HepG2 (cell line): ENCODE measurements around the gene PEX10. TPM values are rescaled to one million over a fixed set of nuclear protein-coding genes. Genes with fewer than 3 reads are reported as not detected.

Source experiments
- ATF7-NPFF ChIP-seq: sonication (generic); formaldehyde crosslinking; IDR thresholded peaks from 2 replicates; pipeline ENCODE4 v1.8.1; 2023; ENCODE audit warnings: mild to moderate bottlenecking, low read depth, missing genetic modification reagents, moderate library complexity
- CEBPG ChIP-seq: IDR thresholded peaks from 2 replicates; pipeline ENCODE4 v1.6.1; 2016
- ETV5 ChIP-seq: IDR thresholded peaks from 2 replicates; pipeline ENCODE4 v1.6.1; 2018; ENCODE audit warnings: missing biosample characterization, missing genetic modification reagents, inconsistent platforms, borderline replicate concordance
- FOXK2 ChIP-seq: fragments of 450-650 bp; IDR thresholded peaks from 2 replicates; pipeline ENCODE4 v1.6.1; 2016
- MBNL3 ChIP-seq: fragments of 250-450 bp; sonication (Bioruptor Pico); conservative IDR thresholded peaks from 2 replicates; pipeline ENCODE4 v1.8.0; 2022; ENCODE audit warnings: mild to moderate bottlenecking, inconsistent platforms
- SPEN ChIP-seq: sonication (generic); formaldehyde crosslinking; IDR thresholded peaks from 2 replicates; pipeline ENCODE4 v1.5.1; 2020; ENCODE audit warnings: low read depth, mild to moderate bottlenecking, missing genetic modification reagents
- TP53 ChIP-seq: sonication (generic); formaldehyde crosslinking; conservative IDR thresholded peaks from 2 replicates; pipeline ENCODE4 v1.4.0; 2020; ENCODE audit warnings: missing genetic modification reagents
- ZFY ChIP-seq: sonication (generic); formaldehyde crosslinking; IDR thresholded peaks from 2 replicates; pipeline ENCODE4 v1.4.0; 2020; ENCODE audit warnings: missing genetic modification reagents
- ZNF749 ChIP-seq: sonication (generic); formaldehyde crosslinking; IDR thresholded peaks from 2 replicates; pipeline ENCODE4 v1.8.0; 2022; ENCODE audit warnings: mild to moderate bottlenecking, missing genetic modification reagents, moderate library complexity, borderline replicate concordance
- ZNF782 ChIP-seq: sonication (generic); formaldehyde crosslinking; IDR thresholded peaks from 2 replicates; pipeline ENCODE4 v1.4.0; 2020; ENCODE audit warnings: missing genetic modification reagents, mild to moderate bottlenecking, borderline replicate concordance
- ZSCAN31 ChIP-seq: sonication (generic); formaldehyde crosslinking; IDR thresholded peaks from 2 replicates; pipeline ENCODE4 v1.5.0; 2020; ENCODE audit warnings: low read depth, mild to moderate bottlenecking, missing genetic modification reagents
- polyA plus RNA-seq, 8 experiments: library from polyadenylated mRNA; depleted of rRNA in 3 of 8; stranded (reverse) in 7 of 8; unstranded in 1 of 8; fragments of >200 nt; fragmentation: Illumina TruSeq in 4 of 8; extraction: Trizol in 4 of 8; gene quantifications; 2 replicates each; pipeline versions ENCODE4 v1.2.1 to v1.2.3, GENCODE V29; 2011 to 2016; ENCODE audit warnings: low read depth in 4 of 8, missing spikeins in 1 of 8, mixed read lengths in 1 of 8; ENCODE audit not compliant: insufficient read depth in 1 of 8
- total RNA-seq, 5 experiments: library from RNA; depleted of rRNA; stranded (reverse); fragments of >200 nt; fragmentation: Illumina TruSeq; extraction: Trizol; gene quantifications; 2 replicates each; pipeline ENCODE4 v1.2.3, GENCODE V29; 2016; ENCODE audit warnings: low read depth in 1 of 5
- TF ChIP-seq, protein P1 (sequence below): sonication (generic); formaldehyde crosslinking; IDR thresholded peaks from 2 replicates; pipeline ENCODE4 v1.4.0; 2020; ENCODE audit warnings: mild to moderate bottlenecking, missing genetic modification reagents
- TF ChIP-seq, protein P2 (sequence below): IDR thresholded peaks from 2 replicates; pipeline ENCODE4 v1.6.1; 2016; ENCODE audit warnings: mild to moderate bottlenecking
- TF ChIP-seq, protein P3 (sequence below): sonication (generic); formaldehyde crosslinking; IDR thresholded peaks from 2 replicates; pipeline ENCODE4 v1.4.0; 2020; ENCODE audit warnings: mild to moderate bottlenecking, missing genetic modification reagents, borderline replicate concordance
- TF ChIP-seq, protein P4 (sequence below), 2 experiments: sonication (generic) in 1 of 2; formaldehyde crosslinking in 1 of 2; IDR thresholded peaks; 2 replicates each; pipeline versions ENCODE4 v1.4.0 to v1.6.1; 2016 to 2020; ENCODE audit warnings: borderline replicate concordance in 1 of 2, low read depth in 1 of 2, mild to moderate bottlenecking in 1 of 2, missing genetic modification reagents in 1 of 2

Gene PEX10
- total and polyA plus RNA-seq, 2 of the 13 experiments (the other 11 are each of a cell fraction or from before 2014, with no cell fraction given): 16.1 to 39.6 TPM

DNA sequence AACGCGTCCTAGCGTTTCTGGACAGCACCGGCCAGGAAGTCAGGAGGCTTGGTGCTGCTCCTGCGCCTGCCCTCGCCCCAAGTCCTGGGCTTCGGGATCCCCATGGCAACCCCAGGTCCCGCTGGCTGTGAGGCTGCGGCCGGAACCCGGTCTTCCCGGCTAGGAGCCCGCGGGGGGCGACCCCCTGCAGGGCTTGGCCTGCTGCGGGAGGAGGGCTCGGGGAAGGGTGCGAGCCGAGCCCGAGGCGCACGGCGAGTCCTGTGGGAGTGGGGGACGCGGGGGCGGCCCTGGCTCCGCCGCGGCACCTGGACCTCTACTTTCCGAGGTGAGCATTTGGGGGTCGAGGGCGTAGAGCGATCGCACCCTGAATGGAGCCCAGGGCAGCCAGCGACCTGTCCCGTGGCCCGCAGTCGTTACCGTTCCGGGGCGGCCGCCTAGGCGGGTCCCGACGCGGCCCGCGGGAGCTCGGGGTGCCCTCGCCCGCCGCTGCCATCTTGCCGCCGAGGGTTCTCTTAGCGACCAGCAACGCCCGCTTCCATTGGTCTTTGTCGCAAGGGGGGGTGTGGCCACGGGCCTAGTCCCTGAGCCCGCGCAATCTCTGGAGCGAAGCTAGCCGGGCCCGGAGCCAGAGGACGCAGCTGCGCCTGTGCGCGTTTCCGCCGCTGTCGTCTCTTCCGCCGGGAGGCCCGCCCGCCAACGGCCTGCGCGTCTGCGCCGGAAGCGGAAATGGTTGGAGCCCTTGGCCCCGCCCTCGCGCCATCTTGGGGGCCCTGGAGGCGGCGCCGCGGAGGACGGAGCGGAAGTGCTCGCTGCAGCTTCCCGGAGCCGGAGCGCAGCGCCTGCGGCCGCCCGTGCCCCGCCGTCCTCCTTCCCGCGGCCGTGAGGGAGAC, 21.1 kb downstream of the PEX10 start, which contains the start of the genes MORN1 and RER1 (continued):
- TF ChIP-seq, protein P1, sequence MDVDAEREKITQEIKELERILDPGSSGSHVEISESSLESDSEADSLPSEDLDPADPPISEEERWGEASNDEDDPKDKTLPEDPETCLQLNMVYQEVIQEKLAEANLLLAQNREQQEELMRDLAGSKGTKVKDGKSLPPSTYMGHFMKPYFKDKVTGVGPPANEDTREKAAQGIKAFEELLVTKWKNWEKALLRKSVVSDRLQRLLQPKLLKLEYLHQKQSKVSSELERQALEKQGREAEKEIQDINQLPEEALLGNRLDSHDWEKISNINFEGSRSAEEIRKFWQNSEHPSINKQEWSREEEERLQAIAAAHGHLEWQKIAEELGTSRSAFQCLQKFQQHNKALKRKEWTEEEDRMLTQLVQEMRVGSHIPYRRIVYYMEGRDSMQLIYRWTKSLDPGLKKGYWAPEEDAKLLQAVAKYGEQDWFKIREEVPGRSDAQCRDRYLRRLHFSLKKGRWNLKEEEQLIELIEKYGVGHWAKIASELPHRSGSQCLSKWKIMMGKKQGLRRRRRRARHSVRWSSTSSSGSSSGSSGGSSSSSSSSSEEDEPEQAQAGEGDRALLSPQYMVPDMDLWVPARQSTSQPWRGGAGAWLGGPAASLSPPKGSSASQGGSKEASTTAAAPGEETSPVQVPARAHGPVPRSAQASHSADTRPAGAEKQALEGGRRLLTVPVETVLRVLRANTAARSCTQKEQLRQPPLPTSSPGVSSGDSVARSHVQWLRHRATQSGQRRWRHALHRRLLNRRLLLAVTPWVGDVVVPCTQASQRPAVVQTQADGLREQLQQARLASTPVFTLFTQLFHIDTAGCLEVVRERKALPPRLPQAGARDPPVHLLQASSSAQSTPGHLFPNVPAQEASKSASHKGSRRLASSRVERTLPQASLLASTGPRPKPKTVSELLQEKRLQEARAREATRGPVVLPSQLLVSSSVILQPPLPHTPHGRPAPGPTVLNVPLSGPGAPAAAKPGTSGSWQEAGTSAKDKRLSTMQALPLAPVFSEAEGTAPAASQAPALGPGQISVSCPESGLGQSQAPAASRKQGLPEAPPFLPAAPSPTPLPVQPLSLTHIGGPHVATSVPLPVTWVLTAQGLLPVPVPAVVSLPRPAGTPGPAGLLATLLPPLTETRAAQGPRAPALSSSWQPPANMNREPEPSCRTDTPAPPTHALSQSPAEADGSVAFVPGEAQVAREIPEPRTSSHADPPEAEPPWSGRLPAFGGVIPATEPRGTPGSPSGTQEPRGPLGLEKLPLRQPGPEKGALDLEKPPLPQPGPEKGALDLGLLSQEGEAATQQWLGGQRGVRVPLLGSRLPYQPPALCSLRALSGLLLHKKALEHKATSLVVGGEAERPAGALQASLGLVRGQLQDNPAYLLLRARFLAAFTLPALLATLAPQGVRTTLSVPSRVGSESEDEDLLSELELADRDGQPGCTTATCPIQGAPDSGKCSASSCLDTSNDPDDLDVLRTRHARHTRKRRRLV (CRISPR knock-in tag): no peak
- TF ChIP-seq FOXK2: no peak
- TF ChIP-seq, protein P2, sequence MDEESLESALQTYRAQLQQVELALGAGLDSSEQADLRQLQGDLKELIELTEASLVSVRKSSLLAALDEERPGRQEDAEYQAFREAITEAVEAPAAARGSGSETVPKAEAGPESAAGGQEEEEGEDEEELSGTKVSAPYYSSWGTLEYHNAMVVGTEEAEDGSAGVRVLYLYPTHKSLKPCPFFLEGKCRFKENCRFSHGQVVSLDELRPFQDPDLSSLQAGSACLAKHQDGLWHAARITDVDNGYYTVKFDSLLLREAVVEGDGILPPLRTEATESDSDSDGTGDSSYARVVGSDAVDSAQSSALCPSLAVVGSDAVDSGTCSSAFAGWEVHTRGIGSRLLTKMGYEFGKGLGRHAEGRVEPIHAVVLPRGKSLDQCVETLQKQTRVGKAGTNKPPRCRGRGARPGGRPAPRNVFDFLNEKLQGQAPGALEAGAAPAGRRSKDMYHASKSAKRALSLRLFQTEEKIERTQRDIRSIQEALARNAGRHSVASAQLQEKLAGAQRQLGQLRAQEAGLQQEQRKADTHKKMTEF (CRISPR knock-in tag): peak; percentile 49; the same call in 1 of the 2 replicates
- TF ChIP-seq CEBPG (CRISPR knock-in tag): peak; percentile 47; the same call in 1 of the 2 replicates
- TF ChIP-seq ZNF782 (CRISPR knock-in tag): 0 out of 2 replicates have a peak, but pooled peaks have one; percentile 39
- no peak for TF ChIP-seq ZSCAN31 (CRISPR knock-in tag)
- 0 out of 2 replicates have a peak, but pooled peaks have one; percentile 51 for TF ChIP-seq ATF7-NPFF (CRISPR knock-in tag)
- TF ChIP-seq ZNF749 (CRISPR knock-in tag): peak; percentile 91; the same call in 1 of the 2 replicates
- TF ChIP-seq TP53: peak; percentile 70; the same call in 1 of the 2 replicates
- TF ChIP-seq SPEN: peak; percentile 91
- TF ChIP-seq ZFY (CRISPR knock-in tag): peak; percentile 96
- peak; percentile 81 for TF ChIP-seq ETV5 (CRISPR knock-in tag)
- TF ChIP-seq, protein P3, sequence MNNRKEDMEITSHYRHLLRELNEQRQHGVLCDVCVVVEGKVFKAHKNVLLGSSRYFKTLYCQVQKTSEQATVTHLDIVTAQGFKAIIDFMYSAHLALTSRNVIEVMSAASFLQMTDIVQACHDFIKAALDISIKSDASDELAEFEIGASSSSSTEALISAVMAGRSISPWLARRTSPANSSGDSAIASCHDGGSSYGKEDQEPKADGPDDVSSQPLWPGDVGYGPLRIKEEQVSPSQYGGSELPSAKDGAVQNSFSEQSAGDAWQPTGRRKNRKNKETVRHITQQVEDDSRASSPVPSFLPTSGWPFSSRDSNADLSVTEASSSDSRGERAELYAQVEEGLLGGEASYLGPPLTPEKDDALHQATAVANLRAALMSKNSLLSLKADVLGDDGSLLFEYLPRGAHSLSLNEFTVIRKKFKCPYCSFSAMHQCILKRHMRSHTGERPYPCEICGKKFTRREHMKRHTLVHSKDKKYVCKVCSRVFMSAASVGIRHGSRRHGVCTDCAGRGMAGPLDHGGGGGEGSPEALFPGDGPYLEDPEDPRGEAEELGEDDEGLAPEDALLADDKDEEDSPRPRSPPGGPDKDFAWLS (CRISPR knock-in tag): peak; percentile 63; the same call in 1 of the 2 replicates
- TF ChIP-seq MBNL3 (CRISPR knock-in tag): no peak
- TF ChIP-seq, protein P4, sequence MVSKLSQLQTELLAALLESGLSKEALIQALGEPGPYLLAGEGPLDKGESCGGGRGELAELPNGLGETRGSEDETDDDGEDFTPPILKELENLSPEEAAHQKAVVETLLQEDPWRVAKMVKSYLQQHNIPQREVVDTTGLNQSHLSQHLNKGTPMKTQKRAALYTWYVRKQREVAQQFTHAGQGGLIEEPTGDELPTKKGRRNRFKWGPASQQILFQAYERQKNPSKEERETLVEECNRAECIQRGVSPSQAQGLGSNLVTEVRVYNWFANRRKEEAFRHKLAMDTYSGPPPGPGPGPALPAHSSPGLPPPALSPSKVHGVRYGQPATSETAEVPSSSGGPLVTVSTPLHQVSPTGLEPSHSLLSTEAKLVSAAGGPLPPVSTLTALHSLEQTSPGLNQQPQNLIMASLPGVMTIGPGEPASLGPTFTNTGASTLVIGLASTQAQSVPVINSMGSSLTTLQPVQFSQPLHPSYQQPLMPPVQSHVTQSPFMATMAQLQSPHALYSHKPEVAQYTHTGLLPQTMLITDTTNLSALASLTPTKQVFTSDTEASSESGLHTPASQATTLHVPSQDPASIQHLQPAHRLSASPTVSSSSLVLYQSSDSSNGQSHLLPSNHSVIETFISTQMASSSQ (IDR thresholded peaks at IDR 0.05; ENCODE audit: low read depth): no peak
- TF ChIP-seq, protein P4 (CRISPR knock-in tag; IDR thresholded peaks at IDR 0.05; ENCODE audit: borderline replicate concordance): peak; percentile 18; the same call in 1 of the 2 replicates
